ENCODE measurements around the gene AGAP1. TPM values are rescaled to one million over a fixed set of nuclear protein-coding genes. Genes with fewer than 3 reads are reported as not detected.

Gene AGAP1
- total RNA-seq, 1 donor from 2014 or later, result 39.4 TPM

DNA sequence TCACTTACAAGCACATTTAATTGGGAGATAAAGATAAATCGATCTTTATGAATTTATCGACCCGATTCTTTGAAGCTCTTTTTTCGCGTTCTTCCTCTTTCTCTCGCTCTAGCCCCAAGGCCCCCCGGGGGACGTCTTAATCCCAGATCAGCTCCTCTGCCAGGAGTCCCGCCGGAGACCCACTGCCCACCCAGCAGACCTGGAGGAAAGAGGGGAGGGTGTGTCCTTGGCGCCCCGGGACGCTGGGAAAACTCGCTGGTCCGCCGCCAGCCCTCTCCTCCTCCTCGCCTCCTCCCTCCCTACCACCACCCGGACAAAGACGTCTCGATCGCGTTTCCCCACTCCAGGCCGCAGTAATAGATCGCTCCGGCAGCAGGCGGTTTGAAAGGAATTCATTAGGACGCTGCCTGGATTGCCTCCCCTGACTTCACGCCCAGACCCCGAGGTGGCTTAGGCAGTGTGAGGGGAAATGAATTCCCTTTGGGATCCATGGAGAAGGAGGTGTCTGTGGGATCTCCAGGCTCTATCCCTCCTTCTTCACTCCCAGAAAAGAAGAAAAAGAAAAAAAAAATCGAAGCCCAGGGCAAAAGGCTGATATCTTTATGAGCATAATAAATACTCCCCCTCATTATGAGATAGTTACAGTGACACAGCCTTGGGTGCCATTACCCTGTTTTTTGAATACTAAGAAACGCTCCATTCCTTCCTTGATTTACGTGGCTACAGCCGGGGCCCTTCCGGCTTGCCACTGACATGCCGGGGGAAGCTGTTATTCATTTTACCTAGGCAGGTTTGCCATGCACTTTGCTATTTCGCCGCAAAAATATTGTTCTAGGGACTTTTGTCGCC lies 676.1 kb downstream of the AGAP1 start:
- Histone ChIP-seq H4K20me1 (ENCODE audit: insufficient read depth, low read length) (no peaks in the 10 kb centered on the region), H2AFZ (ENCODE audit: low read depth, low read length) (peak overlapping the region; percentile 47), H3K4me1 (ENCODE audit: insufficient read depth, low read length) (peaks cover 23% of the 10 kb centered on the region), H3K9ac (ENCODE audit: low read length) (peak overlapping the region; percentile 29), H3K36me3 (ENCODE audit: insufficient read depth, low read length) (no peaks in the 10 kb centered on the region), H3K79me2 (ENCODE audit: insufficient read depth, low read length) (peaks cover 5% of the 10 kb centered on the region), H3K27ac (ENCODE audit: low read depth, low read length) (no peak overlapping the region), H3K4me2 (ENCODE audit: low read length) (peak overlapping the region; percentile 90), H3K27me3 (ENCODE audit: insufficient read depth, low read length) (peaks cover 70% of the 10 kb centered on the region), H3K9me3 (ENCODE audit: insufficient read depth, low read depth, low read length) (no peaks in the 10 kb centered on the region), H3K4me3 (ENCODE audit: insufficient read depth, low read depth, low read length) (peak overlapping the region; percentile 11)
- Mint-ChIP-seq H3K27ac (ENCODE audit: unreplicated experiment) (peak overlapping the region; percentile 89), H3K27me3 (ENCODE audit: low read depth, unreplicated experiment) (peaks cover 63% of the 10 kb centered on the region), H3K36me3 (ENCODE audit: low read depth, unreplicated experiment) (peaks cover 3% of the 10 kb centered on the region), H3K4me1 (ENCODE audit: low read depth, unreplicated experiment) (peaks cover 9% of the 10 kb centered on the region), H3K9me3 (ENCODE audit: unreplicated experiment) (peaks cover 38% of the 10 kb centered on the region), H3K4me3 (ENCODE audit: unreplicated experiment) (peak overlapping the region; percentile 34)
- TF ChIP-seq EZH2 (IDR thresholded peaks at IDR 0.05; ENCODE audit: insufficient read depth, low read length), result no peak
- TF ChIP-seq, protein P1, sequence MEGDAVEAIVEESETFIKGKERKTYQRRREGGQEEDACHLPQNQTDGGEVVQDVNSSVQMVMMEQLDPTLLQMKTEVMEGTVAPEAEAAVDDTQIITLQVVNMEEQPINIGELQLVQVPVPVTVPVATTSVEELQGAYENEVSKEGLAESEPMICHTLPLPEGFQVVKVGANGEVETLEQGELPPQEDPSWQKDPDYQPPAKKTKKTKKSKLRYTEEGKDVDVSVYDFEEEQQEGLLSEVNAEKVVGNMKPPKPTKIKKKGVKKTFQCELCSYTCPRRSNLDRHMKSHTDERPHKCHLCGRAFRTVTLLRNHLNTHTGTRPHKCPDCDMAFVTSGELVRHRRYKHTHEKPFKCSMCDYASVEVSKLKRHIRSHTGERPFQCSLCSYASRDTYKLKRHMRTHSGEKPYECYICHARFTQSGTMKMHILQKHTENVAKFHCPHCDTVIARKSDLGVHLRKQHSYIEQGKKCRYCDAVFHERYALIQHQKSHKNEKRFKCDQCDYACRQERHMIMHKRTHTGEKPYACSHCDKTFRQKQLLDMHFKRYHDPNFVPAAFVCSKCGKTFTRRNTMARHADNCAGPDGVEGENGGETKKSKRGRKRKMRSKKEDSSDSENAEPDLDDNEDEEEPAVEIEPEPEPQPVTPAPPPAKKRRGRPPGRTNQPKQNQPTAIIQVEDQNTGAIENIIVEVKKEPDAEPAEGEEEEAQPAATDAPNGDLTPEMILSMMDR (IDR thresholded peaks at IDR 0.05; ENCODE audit: insufficient read depth, low read depth, low read length), result no peak
- no peak for DNase-seq (ENCODE audit: low read depth)
- no peak for FAIRE-seq

DNA sequence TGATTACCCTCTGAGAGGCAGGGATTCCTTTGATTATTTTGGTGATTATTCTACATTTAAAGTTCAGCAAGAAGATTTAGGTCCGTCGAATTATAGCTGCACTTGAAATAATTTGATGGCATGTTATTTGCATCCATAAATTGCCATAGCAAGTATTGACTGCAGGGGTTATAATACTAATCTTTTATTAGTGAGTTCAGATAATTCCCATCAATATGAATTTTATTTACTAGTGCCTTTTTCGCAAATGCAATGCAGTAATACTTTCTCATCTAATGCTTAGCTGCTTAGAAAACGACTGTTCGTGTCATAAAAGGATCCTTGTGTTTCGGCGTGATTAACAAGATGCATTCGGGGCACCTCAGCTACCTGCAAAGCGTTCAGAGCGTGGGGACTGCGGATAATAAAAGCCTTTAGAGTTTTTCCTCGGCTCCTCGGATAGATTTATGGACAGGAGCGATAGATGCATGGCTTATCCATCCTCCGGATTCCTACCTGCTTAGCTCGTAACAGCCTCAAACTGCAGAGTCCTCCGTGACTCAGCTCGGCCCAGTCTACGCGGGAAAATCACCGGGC lies 676.8 kb downstream of the AGAP1 start:
- H3K4me3 ChIP-seq (ENCODE audit: insufficient read depth, low read depth, low read length), result no peak overlapping the region
- TF ChIP-seq, protein P1 (IDR thresholded peaks at IDR 0.05; ENCODE audit: insufficient read depth, low read depth, low read length), result no peak
- no peak for TF ChIP-seq EZH2 (IDR thresholded peaks at IDR 0.05; ENCODE audit: insufficient read depth, low read length)

More for the DNA sequence above, 676.8 kb downstream of the AGAP1 start:
- H3K9me3 ChIP-seq (ENCODE audit: insufficient read depth, low read depth, low read length), result no peaks in the 10 kb centered on the region
- no peak overlapping the region for H3K9ac ChIP-seq (ENCODE audit: low read length)
- peaks cover 35% of the 10 kb centered on the region for H3K9me3 Mint-ChIP-seq (ENCODE audit: unreplicated experiment)
- H3K27me3 ChIP-seq (ENCODE audit: insufficient read depth, low read length), result peaks cover 64% of the 10 kb centered on the region
- peaks cover 57% of the 10 kb centered on the region for H3K27me3 Mint-ChIP-seq (ENCODE audit: low read depth, unreplicated experiment)
- peak overlapping the region; percentile 48 for H3K4me2 ChIP-seq (ENCODE audit: low read length)
- H3K4me3 Mint-ChIP-seq (ENCODE audit: unreplicated experiment), result no peak overlapping the region
- H3K4me1 Mint-ChIP-seq (ENCODE audit: low read depth, unreplicated experiment), result peaks cover 14% of the 10 kb centered on the region
- DNase-seq (ENCODE audit: low read depth), result no peak
- no peak for FAIRE-seq
- peaks cover 3% of the 10 kb centered on the region for H3K36me3 Mint-ChIP-seq (ENCODE audit: low read depth, unreplicated experiment)
- no peaks in the 10 kb centered on the region for H4K20me1 ChIP-seq (ENCODE audit: insufficient read depth, low read length)
- H2AFZ ChIP-seq (ENCODE audit: low read depth, low read length), result no peak overlapping the region
- no peak overlapping the region for H3K27ac ChIP-seq (ENCODE audit: low read depth, low read length)
- H3K4me1 ChIP-seq (ENCODE audit: insufficient read depth, low read length), result peaks cover 26% of the 10 kb centered on the region
- no peaks in the 10 kb centered on the region for H3K36me3 ChIP-seq (ENCODE audit: insufficient read depth, low read length)
- peaks cover 5% of the 10 kb centered on the region for H3K79me2 ChIP-seq (ENCODE audit: insufficient read depth, low read length)
- H3K27ac Mint-ChIP-seq (ENCODE audit: unreplicated experiment), result peak overlapping the region; percentile 89
